ENCODE data around the gene DIPK1C.

Gene DIPK1C

GRCh38 chr18:74444104-74444503 lies 13.0 kb downstream of the DIPK1C start:
- no peak for TF ChIP-seq CTCF (IDR thresholded peaks at IDR 0.05; ENCODE audit: extremely low read depth, insufficient read depth, missing control alignments)
- no peak for DNase-seq (ENCODE audit: low spot score)
- in situ Hi-C loops (cut with MboI; ENCODE audit: low pct_unique_long_range_greater_than_20kb, low sequenced_read_pairs, unreplicated experiment) = no loop called here

GRCh38 chr18:74440808-74441427 lies 16.2 kb downstream of the DIPK1C start:
- in situ Hi-C loops (cut with MboI; ENCODE audit: low pct_unique_long_range_greater_than_20kb, low sequenced_read_pairs, unreplicated experiment) = no loop called here
- TF ChIP-seq CTCF (IDR thresholded peaks at IDR 0.05; ENCODE audit: extremely low read depth, insufficient read depth, missing control alignments) = no peak
- no peak for DNase-seq (ENCODE audit: low spot score)

- DNase-seq (ENCODE audit: low spot score) = no peak
- no peak for TF ChIP-seq CTCF (IDR thresholded peaks at IDR 0.05; ENCODE audit: extremely low read depth, insufficient read depth, missing control alignments)
- in situ Hi-C loops (cut with MboI; ENCODE audit: low pct_unique_long_range_greater_than_20kb, low sequenced_read_pairs, unreplicated experiment) = no loop called here
These were observed 19.0 kb downstream of the DIPK1C start for GRCh38 chr18:74438091-74438490.

- in situ Hi-C loops (cut with MboI; ENCODE audit: low pct_unique_long_range_greater_than_20kb, low sequenced_read_pairs, unreplicated experiment) = no loop called here
- TF ChIP-seq CTCF (IDR thresholded peaks at IDR 0.05; ENCODE audit: extremely low read depth, insufficient read depth, missing control alignments) = no peak
- no peak for DNase-seq (ENCODE audit: low spot score)
These were observed 20.8 kb downstream of the DIPK1C start for GRCh38 chr18:74436158-74436769.

- in situ Hi-C loops (cut with MboI; ENCODE audit: low pct_unique_long_range_greater_than_20kb, low sequenced_read_pairs, unreplicated experiment) = no loop called here
These were observed 21.4 kb downstream of the DIPK1C start for GRCh38 chr18:74435740-74436139.

GRCh38 chr18:74434466-74434865 lies 22.6 kb downstream of the DIPK1C start:
- in situ Hi-C loops (cut with MboI; ENCODE audit: low pct_unique_long_range_greater_than_20kb, low sequenced_read_pairs, unreplicated experiment) = no loop called here
- DNase-seq (ENCODE audit: low spot score) = no peak
- TF ChIP-seq CTCF (IDR thresholded peaks at IDR 0.05; ENCODE audit: extremely low read depth, insufficient read depth, missing control alignments) = no peak

More at GRCh38 chr18:74435740-74436139, 21.4 kb downstream of the DIPK1C start:
- TF ChIP-seq CTCF (IDR thresholded peaks at IDR 0.05; ENCODE audit: extremely low read depth, insufficient read depth, missing control alignments) = no peak
- DNase-seq (ENCODE audit: low spot score) = no peak

Measured in GM13977 (cell line).